Peyer's patch (tissue), 4 donors: ENCODE data around the gene ARID1B. TPM values are rescaled to one million over a fixed set of nuclear protein-coding genes. Genes with fewer than 3 reads are reported as not detected.

ENCODE experiments used
- DNase-seq, 3 donors: peaks; one replicate each; pipeline ENCODE4 v3.0.0-alpha.2; 2017 to 2019
- H3K27ac ChIP-seq, 4 donors: fragments of 200-600 bp; sonication (generic); one replicate each; pipeline ENCODE4 v1.5.1; 2016 to 2019
- H3K27me3 ChIP-seq, 2 donors: fragments of 200-600 bp; sonication (generic); one replicate each; pipeline ENCODE4 v1.5.1; 2019
- H3K36me3 ChIP-seq, 3 donors: fragments of 200-600 bp; sonication (generic); one replicate each; pipeline ENCODE4 v1.5.1; 2016 to 2019
- H3K4me1 ChIP-seq, 4 donors: fragments of 200-600 bp; sonication (generic); one replicate each; pipeline ENCODE4 v1.5.1; 2016 to 2019
- H3K4me3 ChIP-seq, 4 donors: fragments of 200-600 bp; sonication (generic); 1 replicate in 3 of 4; 2 replicates in 1 of 4; pipeline ENCODE4 v1.5.1; 2016 to 2019; ENCODE audit warnings: mild to moderate bottlenecking in 1 of 4
- H3K9me3 ChIP-seq, 4 donors: fragments of 200-600 bp; sonication (generic); one replicate each; pipeline ENCODE4 v1.5.1; 2016 to 2019; ENCODE audit warnings: mild to moderate bottlenecking in 1 of 4
- POLR2A ChIP-seq, 2 donors: fragments of 450-650 bp; IDR thresholded peaks; one replicate each; pipeline ENCODE4 v1.5.1; 2017; ENCODE audit warnings: antibody characterized with exemption in 2 of 2, mild to moderate bottlenecking in 2 of 2, moderate library complexity in 2 of 2
- total RNA-seq, 4 donors: library from RNA; depleted of rRNA; stranded (reverse); fragments of >200 nt; gene quantifications; one replicate each; pipeline ENCODE4 v1.1.0, GENCODE V29; 2016
- TF ChIP-seq, protein P1 (sequence below), 6 experiments: fragments of 450-650 bp in 4 of 6; fragments of 200-600 bp in 2 of 6; sonication (generic) in 1 of 6; IDR thresholded peaks; one replicate each; pipeline ENCODE4 v1.5.1; 2017 to 2019; ENCODE audit warnings: antibody characterized with exemption in 6 of 6, mild to moderate bottlenecking in 3 of 6, moderate library complexity in 1 of 6

ARID1B gene
- total RNA-seq, 4 donors from 2014 or later: 117 to 174 (median 149) TPM

DNA sequence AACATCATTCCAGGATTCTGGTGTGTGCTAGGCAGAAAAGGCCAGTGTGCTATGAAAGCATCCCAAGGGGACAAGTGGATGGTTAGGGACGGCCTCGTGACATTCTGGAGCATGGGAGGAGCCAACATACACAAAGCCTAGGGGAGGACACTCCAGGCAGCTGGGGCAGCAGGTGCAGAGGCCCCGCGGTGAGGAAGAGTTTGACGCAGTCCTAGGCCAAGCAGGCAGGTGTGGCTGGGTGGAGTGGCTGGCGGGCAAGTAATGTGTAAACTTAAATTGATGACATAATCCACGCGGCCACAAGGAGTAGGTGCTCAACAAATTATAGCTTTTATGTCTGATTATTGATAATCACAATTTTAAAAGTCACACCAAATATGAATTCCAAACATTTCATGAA is 452.5 kb downstream of the ARID1B start:
- H3K27me3 ChIP-seq: no peaks in the 10 kb centered on the region
- peak in 2 of 3 donors; percentile 63 to 66 for DNase-seq

DNA sequence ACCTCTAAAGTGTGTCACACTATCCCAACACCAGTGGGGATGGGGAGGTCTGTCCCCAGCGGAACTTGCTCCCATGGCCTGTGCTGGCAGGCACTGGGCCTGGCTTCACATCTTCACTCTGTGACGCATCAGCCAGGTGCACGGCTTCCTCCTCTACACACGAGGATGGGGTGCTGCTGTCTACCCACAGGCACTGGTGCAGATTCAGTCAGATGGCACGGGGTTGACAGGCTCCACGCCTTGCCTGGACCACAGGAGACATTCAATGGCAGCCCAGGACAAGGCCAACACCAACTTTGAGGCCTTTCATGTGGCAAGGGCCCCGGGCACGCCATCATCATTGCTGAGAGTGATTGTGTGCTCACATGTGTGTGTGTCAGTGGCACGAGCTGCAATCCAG is 453.7 kb downstream of the ARID1B start:
- Histone ChIP-seq H3K27me3 (no peaks in the 10 kb centered on the region), H3K9me3 (no peaks in the 10 kb centered on the region), H3K27ac (no peak overlapping the region), H3K4me1 (peaks cover 0 to 9% (median 8%) of the 10 kb centered on the region in 4 donors), H3K36me3 (no peaks in the 10 kb centered on the region), H3K4me3 (no peak overlapping the region)
- TF ChIP-seq POLR2A (IDR thresholded peaks at IDR 0.05): no peak
- TF ChIP-seq, protein P1, sequence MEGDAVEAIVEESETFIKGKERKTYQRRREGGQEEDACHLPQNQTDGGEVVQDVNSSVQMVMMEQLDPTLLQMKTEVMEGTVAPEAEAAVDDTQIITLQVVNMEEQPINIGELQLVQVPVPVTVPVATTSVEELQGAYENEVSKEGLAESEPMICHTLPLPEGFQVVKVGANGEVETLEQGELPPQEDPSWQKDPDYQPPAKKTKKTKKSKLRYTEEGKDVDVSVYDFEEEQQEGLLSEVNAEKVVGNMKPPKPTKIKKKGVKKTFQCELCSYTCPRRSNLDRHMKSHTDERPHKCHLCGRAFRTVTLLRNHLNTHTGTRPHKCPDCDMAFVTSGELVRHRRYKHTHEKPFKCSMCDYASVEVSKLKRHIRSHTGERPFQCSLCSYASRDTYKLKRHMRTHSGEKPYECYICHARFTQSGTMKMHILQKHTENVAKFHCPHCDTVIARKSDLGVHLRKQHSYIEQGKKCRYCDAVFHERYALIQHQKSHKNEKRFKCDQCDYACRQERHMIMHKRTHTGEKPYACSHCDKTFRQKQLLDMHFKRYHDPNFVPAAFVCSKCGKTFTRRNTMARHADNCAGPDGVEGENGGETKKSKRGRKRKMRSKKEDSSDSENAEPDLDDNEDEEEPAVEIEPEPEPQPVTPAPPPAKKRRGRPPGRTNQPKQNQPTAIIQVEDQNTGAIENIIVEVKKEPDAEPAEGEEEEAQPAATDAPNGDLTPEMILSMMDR (IDR thresholded peaks at IDR 0.05): no peak
- no peak for DNase-seq

More for the DNA sequence above, 452.5 kb downstream of the ARID1B start:
- Histone ChIP-seq H3K9me3 (no peaks in the 10 kb centered on the region), H3K36me3 (no peaks in the 10 kb centered on the region), H3K4me1 (no peaks in the 10 kb centered on the region), H3K4me3 (no peak overlapping the region), H3K27ac (no peak overlapping the region)
- TF ChIP-seq, protein P1 (IDR thresholded peaks at IDR 0.05): no peak
- TF ChIP-seq POLR2A (IDR thresholded peaks at IDR 0.05): no peak

DNA sequence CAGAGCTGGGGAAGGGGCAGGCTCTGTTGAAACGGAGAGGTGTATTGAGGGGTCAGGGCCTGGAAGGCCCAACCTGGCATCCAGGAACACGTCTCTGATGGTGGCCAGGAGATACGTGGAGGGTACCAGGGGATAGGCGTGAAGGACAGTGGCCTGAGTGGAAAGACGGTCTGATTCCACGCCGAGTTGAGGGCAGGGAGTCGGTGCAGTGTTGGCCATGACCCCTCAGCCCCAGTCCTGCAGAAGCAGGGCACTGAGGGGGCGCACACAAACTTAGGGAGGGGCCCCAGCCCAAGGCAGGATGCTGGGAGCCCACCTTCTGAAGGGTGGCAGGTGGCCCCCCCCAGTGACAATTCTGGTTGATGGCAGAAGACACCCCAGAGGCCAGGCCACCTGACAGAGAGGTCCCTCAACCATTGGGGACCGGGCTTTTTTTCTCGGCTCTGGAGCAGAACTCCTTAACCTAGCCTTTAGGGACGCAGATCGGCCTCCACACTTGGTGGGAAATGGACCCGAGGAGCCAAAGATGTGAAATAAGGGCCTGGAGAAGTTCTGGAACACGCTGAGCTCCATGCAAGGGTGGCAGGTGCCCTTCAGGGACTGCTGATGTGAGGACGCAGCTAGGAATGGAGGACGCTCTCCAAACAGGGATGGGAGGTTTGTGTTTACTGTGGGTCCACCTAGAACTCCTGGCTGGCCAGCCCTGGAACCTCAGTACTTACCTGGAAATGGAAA is 455.1 kb downstream of the ARID1B start:
- H3K27ac ChIP-seq: no peak overlapping the region
- DNase-seq: peak in 1 of 3 donors; percentile 41
- no peaks in the 10 kb centered on the region for H3K27me3 ChIP-seq
- no peaks in the 10 kb centered on the region for H3K36me3 ChIP-seq
- peaks cover 0 to 19% (median 13%) of the 10 kb centered on the region in 4 donors for H3K4me1 ChIP-seq
- no peaks in the 10 kb centered on the region for H3K9me3 ChIP-seq
- TF ChIP-seq POLR2A (IDR thresholded peaks at IDR 0.05): no peak
- TF ChIP-seq, protein P1 (IDR thresholded peaks at IDR 0.05): no peak
- H3K4me3 ChIP-seq: no peak overlapping the region

DNA sequence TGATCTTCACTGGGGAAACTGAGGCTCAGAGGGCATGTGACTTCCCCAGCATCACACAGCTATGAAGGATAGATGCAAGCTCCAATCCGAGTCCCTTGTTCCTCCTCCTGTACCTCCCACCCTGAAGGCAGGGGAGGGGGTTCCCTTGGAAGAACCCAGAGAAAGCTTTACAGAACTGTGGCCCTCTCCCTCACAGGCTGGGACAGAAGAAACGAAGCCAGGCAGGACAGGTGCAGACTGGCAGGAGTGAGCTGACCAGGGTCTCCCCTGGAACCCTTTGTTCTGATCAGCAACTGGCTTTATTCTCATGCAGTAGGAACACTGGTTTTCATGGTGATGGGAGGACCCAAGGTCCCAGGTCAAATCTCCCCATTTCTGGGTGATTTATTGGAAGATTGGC is 456.0 kb downstream of the ARID1B start:
- no peak overlapping the region for H3K4me3 ChIP-seq
- TF ChIP-seq, protein P1 (IDR thresholded peaks at IDR 0.05): no peak
- TF ChIP-seq POLR2A (IDR thresholded peaks at IDR 0.05): no peak
- H3K27ac ChIP-seq: no peak overlapping the region
- peaks cover 0 to 19% (median 13%) of the 10 kb centered on the region in 4 donors for H3K4me1 ChIP-seq
- DNase-seq: peak in 1 of 3 donors; percentile 4
- H3K27me3 ChIP-seq: no peaks in the 10 kb centered on the region
- no peaks in the 10 kb centered on the region for H3K36me3 ChIP-seq
- H3K9me3 ChIP-seq: no peaks in the 10 kb centered on the region

DNA sequence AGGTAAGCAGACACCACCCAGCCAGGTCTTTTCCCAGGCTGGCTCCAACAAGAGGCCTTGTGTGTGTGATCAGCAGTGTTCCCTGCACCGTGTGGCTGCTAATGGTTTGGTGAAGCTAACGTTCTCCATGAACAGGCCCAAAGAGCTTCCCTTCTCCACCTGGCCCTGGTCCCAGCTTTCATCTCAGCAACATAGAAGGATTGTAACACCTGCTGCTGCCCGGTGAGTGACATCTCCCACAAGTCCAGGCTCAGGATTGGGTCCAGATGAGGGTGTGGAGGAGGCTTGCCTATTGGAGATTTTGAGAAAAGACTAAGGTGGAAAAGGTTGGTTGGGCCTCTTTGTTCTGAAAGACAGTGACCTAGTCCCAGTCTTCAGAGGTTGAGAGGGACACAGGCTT is 456.5 kb downstream of the ARID1B start:
- H3K27ac ChIP-seq: no peak overlapping the region
- H3K27me3 ChIP-seq: no peaks in the 10 kb centered on the region
- no peaks in the 10 kb centered on the region for H3K36me3 ChIP-seq
- no peaks in the 10 kb centered on the region for H3K9me3 ChIP-seq
- DNase-seq: peak in 1 of 3 donors; percentile 21
- peaks cover 0 to 19% (median 13%) of the 10 kb centered on the region in 4 donors for H3K4me1 ChIP-seq
- no peak overlapping the region for H3K4me3 ChIP-seq
- TF ChIP-seq, protein P1 (IDR thresholded peaks at IDR 0.05): no peak
- TF ChIP-seq POLR2A (IDR thresholded peaks at IDR 0.05): no peak
